Measurements from ENCODE around the gene EFCAB9. TPM values are rescaled to one million over a fixed set of nuclear protein-coding genes. Genes with fewer than 3 reads are reported as not detected.

The EFCAB9 gene
- total and polyA plus RNA-seq, 2 of the 8 experiments (the other 6 are each of a cell fraction or from before 2014, with no cell fraction given): not detected

DNA sequence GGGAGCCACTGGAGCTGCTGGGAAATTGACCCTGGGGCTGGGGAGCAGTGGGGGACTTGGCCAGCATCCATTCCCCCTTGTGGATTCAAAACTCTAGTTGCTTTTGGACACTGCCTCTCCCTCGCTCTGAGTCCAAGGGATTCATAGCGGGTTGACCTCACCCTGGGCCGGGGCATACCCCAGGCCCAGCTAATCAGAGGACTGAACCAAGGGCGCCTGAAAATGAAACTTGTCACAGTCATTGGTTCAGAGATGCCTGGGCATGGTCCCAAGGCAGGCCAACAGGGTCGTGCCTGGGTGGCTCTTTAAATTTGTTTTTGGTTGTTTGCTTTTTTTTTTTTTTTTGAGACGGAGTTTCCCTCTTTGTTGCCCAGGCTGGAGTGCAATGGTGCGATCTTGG, 28.5 kb upstream of the EFCAB9 start:
- Histone ChIP-seq H3K18ac (ENCODE audit: extremely low read depth, low read length) (no peak overlapping the region), H2BK5ac (ENCODE audit: low read depth, low read length) (no peak overlapping the region), H3K56ac (replicated peaks; ENCODE audit: insufficient read length, low read depth, low read length) (no peak overlapping the region), H2BK12ac (ENCODE audit: low read depth, low read length) (no peak overlapping the region), H4K20me1 (replicated peaks in 1 of 2; ENCODE audit: control insufficient read depth in 1 of 2, insufficient read depth in 2 of 2, low read length in 2 of 2) (no peaks in the 10 kb centered on the region), H2BK120ac (replicated peaks; ENCODE audit: low read depth, low read length) (no peak overlapping the region), H4K8ac (ENCODE audit: extremely low read depth, insufficient read depth, low read length) (no peak overlapping the region), H3K23ac (ENCODE audit: insufficient read length) (no peak overlapping the region), H3K79me2 (ENCODE audit: control insufficient read depth in 1 of 2, insufficient read depth in 2 of 2, low read length in 2 of 2) (no peaks in the 10 kb centered on the region), H2AK5ac (ENCODE audit: low read depth, low read length) (no peak overlapping the region), H3K9ac (replicated peaks in 1 of 4; ENCODE audit: extremely low read depth in 1 of 4, low read depth in 3 of 4, low read length in 3 of 4) (no peak overlapping the region), H3K9me3 (ENCODE audit: insufficient read depth in 2 of 2, low read depth in 1 of 2, low read length in 1 of 2) (no peaks in the 10 kb centered on the region), H3K79me1 (ENCODE audit: low read depth, low read length) (peaks cover 8% of the 10 kb centered on the region; the same call in 1 of the 2 replicates), H4K5ac (ENCODE audit: insufficient read length, low read depth, low read length) (no peak overlapping the region), H2BK15ac (ENCODE audit: low read length) (no peak overlapping the region), H4K91ac (replicated peaks; ENCODE audit: insufficient read length, low read length) (no peak overlapping the region), H3K4me3 (ENCODE audit: extremely low read depth in 1 of 4, insufficient read depth in 2 of 4, low read depth in 3 of 4, low read length in 4 of 4) (no peak overlapping the region), H3K14ac (ENCODE audit: insufficient read length) (no peak overlapping the region), H3K36me3 (ENCODE audit: control insufficient read depth in 2 of 4, insufficient read depth in 4 of 4, low read length in 3 of 4) (no peaks in the 10 kb centered on the region), H3K27ac (ENCODE audit: low read depth, low read length) (no peak overlapping the region; the same call in 1 of the 2 replicates), H2AFZ (ENCODE audit: low read length) (no peak overlapping the region), H2BK20ac (ENCODE audit: low read length) (no peak overlapping the region), H3K23me2 (ENCODE audit: low read depth, low read length) (no peaks in the 10 kb centered on the region; the same call in 1 of the 2 replicates), H3K4me1 (replicated peaks in 1 of 4; ENCODE audit: control insufficient read depth in 3 of 4, insufficient read depth in 4 of 4, low read length in 3 of 4) (peaks cover 0 to 4% (median 3%) of the 10 kb centered on the region in 4 experiments; a peak in 3 of 7 replicates), H3K4me2 (ENCODE audit: insufficient read depth in 1 of 2, low read depth in 2 of 2, low read length in 2 of 2) (no peak overlapping the region), H3K27me3 (replicated peaks in 1 of 4; ENCODE audit: control insufficient read depth in 3 of 4, extremely low read depth in 1 of 4, insufficient read depth in 3 of 4, low read length in 3 of 4) (no peaks in the 10 kb centered on the region), H3K4ac (replicated peaks; ENCODE audit: insufficient read length, low read depth, low read length) (no peak overlapping the region)
- ChIA-PET POLR2A (ENCODE audit: partially characterized antibody) (interaction anchor here (1.5 kb wide), 1 partner anchor 14 kb away, joined by 3 read pairs; no protein-coding TSS in a partner anchor), CTCF (ENCODE audit: partially characterized antibody) (interaction anchor here (0.7 to 5.6 kb wide), 2 partner anchors 8 to 38 kb away, joined by 3 to 42 read pairs; no protein-coding TSS in a partner anchor)
- FAIRE-seq (no peak), DNase-seq (ENCODE audit: low read depth in 1 of 2, low spot score in 2 of 2) (no peak)
- TF ChIP-seq, protein P1, sequence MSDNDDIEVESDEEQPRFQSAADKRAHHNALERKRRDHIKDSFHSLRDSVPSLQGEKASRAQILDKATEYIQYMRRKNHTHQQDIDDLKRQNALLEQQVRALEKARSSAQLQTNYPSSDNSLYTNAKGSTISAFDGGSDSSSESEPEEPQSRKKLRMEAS (IDR thresholded peaks at IDR 0.05): no peak
- TF ChIP-seq SIRT6 (IDR thresholded peaks at IDR 0.05; ENCODE audit: low read length) (no peak), CREB1 (IDR thresholded peaks at IDR 0.05) (no peak), SRF (IDR thresholded peaks at IDR 0.05; ENCODE audit: low read depth, low read length) (no peak), ASH2L (IDR thresholded peaks at IDR 0.05; ENCODE audit: low read length) (no peak), BCL11A (IDR thresholded peaks at IDR 0.05; ENCODE audit: low read depth in 2 of 2, low read length in 2 of 2) (no peak), SIX5 (IDR thresholded peaks at IDR 0.05; ENCODE audit: low read depth, low read length) (no peak), SP1 (IDR thresholded peaks at IDR 0.05; ENCODE audit: low read depth, low read length) (no peak), TAF1 (IDR thresholded peaks at IDR 0.05; ENCODE audit: low read depth, low read length) (no peak), PHF8 (conservative IDR thresholded peaks at IDR 0.05; ENCODE audit: low read depth, low read length) (no peak), RNF2 (IDR thresholded peaks at IDR 0.05; ENCODE audit: borderline replicate concordance, low read depth, low read length, missing control alignments, poor library complexity, severe bottlenecking) (no peak), NRF1 (IDR thresholded peaks at IDR 0.05; ENCODE audit: low read depth, low read length) (no peak), CHD2 (IDR thresholded peaks at IDR 0.05; ENCODE audit: low read length) (no peak)
- TF ChIP-seq, protein P2, sequence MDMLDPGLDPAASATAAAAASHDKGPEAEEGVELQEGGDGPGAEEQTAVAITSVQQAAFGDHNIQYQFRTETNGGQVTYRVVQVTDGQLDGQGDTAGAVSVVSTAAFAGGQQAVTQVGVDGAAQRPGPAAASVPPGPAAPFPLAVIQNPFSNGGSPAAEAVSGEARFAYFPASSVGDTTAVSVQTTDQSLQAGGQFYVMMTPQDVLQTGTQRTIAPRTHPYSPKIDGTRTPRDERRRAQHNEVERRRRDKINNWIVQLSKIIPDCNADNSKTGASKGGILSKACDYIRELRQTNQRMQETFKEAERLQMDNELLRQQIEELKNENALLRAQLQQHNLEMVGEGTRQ (IDR thresholded peaks at IDR 0.05; ENCODE audit: low read length): no peak
- WGBS, 2 experiments (ENCODE audit: extremely low coverage in 1 of 2, insufficient coverage in 1 of 2, insufficient read length in 1 of 2, insufficient replicate concordance in 2 of 2, low coverage in 1 of 2, low lambda C conversion rate in 2 of 2, missing lambda C conversion rate in 1 of 2): 90% methylated on average over 5 of the region's 7 CpGs; no CpG with 5 or more reads in 1 of the 2 experiments

Measured in H1 (cell line).